HL-60/S4 treated with phorbol 12-myristate 13-acetate at 8.2 ng/mL for 4 days and 3 days (cell line): ENCODE data around the gene TLE1.
"Not testable (repeated sequence)": the region's sequence is repeated elsewhere in the genome, so short reads cannot be mapped to it uniquely, and the experiment has no call there.

Experiments used
- in situ Hi-C: fragments of 300-500 bp; cut with MboI; formaldehyde crosslinking; loops from 2 replicates; pipeline ENCODE4 v1.15.0; 2022; ENCODE audit warnings: low sequenced_read_pairs

Gene TLE1

GRCh38 chr9:81689343-81690175, at the start of gene TLE1:
Gene TLE1, minus strand, starts transcription at chr9:81689547. Its CDS starts 1,307 bp downstream, at chr9:81688240.
- in situ Hi-C loops: no loop called here

DNA sequence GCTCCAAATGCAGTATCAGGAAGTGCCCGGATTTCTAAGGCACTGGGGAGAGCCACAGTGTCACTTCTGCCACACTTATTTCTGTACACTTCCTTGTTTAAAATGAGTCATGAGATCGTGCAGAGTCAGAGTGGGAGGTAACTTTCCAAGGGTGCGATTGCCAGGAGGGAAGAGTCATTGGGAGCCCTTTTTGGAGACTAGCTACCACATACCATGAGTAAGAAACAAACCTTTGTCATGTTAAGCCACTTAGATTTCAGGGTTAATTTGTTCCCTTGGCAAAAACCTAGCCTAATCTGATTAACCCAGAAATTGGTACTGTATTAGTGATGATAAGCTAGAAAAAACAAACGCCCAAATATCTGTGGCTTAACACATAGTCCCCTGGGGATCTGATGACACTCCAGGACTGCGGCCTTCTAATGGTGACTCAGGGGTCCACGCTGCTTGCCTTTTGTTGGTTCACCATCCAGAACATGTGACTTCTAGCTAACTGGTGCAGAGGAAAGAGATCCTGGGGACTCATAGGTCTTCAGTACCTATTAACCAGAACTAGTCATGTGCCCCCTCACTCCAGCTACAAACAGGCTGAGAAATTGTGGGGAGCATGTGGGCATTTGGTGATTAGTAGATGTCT, 48.6 kb upstream of the TLE1 start:
- in situ Hi-C loops: no loop called here

- in situ Hi-C loops: not testable (repeated sequence)
Measured at GRCh38 chr9:81730498-81730897, 41.2 kb upstream of the TLE1 start.

GRCh38 chr9:81729135-81729534, 39.8 kb upstream of the TLE1 start:
- in situ Hi-C loops: no loop called here

- in situ Hi-C loops: loop anchor here (25.0 kb wide), 1 partner anchor 88 kb away; no protein-coding TSS in a partner anchor
Measured at GRCh38 chr9:81724242-81724889, 35.0 kb upstream of the TLE1 start.

DNA sequence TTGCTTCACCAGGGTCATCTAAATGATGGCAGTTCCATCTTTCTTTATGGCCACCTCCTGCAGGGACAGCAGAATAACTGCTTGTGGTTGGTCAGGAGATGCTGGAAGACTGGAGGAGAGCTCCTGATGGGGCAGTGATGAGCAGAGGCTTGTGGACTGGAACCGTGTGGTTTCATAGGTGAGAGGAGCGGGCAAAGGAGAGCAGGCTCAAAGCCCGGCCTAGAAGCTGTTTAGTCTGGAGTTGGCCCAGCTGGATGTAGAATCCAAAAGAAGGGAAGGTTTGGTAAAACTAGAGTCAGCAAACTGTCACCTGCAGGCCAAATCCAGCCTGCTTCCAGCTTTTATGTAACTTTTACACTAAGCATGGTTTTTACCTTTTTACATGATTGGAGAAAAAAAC, 32.9 kb upstream of the TLE1 start:
- in situ Hi-C loops: loop anchor here (25.0 kb wide), 1 partner anchor 90 kb away; no protein-coding TSS in a partner anchor

DNA sequence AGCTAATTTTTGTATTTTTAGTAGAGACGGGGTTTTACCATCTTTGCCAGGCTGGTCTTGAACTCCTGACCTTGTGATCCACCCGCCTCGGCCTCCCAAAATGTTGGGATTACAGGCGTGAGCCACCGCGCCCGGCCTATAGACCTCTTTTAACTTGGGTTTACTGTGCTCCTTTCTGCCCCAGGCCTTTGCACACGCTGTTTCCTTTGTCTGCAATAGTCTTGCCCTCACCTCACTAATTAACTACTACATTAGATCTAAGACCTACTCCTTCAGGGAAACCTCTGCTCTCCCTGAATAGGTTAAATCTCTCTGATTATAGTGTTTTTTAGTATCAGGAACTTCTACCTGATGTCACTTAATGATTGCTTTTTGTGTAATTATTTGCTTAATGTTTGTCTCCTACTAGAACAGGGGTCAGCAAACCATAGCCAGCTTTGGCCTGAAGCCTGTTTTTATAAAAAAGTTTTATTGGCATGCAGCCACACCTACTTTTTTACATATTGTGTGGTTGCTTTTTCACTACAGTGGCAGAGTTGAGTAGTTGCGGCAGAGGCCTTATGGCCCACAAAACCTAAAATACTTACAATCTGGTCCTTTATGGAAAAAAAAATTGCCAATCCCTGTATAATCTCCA, 31.2 kb upstream of the TLE1 start:
- in situ Hi-C loops: loop anchor here (25.0 kb wide), 1 partner anchor 92 kb away; no protein-coding TSS in a partner anchor

DNA sequence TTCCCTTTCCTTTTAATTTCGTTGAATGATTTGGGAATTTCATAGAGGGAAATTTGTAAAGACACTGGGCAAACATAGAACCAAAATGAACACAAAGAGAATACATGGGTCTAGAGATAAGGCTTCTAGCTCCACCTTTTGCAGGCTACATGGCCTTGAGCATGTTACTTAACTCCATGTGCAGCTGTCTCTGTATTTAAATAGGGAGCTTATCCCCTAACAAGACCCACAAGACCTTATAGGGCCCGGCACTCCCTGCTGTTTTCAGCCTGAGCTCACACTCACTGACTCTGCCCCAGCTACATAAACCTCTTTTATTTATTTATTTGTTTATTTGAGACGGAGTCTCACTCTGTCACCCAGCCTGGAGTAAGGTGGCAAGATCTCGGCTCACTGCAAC, 30.6 kb upstream of the TLE1 start:
- in situ Hi-C loops: loop anchor here (25.0 kb wide), 1 partner anchor 92 kb away; no protein-coding TSS in a partner anchor

DNA sequence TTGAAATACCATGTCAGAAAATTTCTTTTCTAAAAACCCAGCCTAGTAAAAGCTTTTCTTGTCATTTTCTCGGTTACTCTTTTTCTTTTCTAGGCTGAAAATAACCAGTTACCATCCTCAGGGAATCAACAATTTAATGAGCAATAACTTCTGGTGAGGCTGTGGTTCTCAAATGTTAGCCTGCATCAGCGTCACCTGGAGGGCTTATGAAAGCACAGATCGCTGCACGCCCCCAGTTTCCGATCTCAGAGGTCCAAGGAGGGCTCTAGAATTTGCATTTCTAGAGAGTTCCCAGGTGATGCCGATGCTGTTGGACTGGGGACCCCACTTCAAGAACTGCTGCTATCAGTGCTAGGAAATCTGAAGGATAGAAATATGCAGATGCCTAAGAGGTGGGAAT, 28.9 kb upstream of the TLE1 start:
- in situ Hi-C loops: loop anchor here (25.0 kb wide), 1 partner anchor 94 kb away; no protein-coding TSS in a partner anchor

DNA sequence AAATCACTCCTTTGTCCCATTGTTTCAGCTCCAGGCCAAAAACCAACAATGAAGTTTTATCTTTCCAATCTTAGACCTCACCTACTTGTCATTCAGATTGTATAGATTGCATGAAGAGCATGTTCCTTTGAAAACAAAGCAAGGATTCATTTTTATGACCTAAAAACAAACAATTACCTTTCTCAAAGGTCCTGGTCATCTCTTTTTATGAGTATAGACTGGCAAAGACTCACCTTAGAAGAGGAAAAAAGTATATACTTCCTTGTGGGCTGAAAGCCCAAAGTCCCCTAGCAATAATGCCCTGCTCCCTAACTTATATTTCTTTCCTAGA, 28.4 kb upstream of the TLE1 start:
- in situ Hi-C loops: loop anchor here (25.0 kb wide), 1 partner anchor 95 kb away; no protein-coding TSS in a partner anchor

DNA sequence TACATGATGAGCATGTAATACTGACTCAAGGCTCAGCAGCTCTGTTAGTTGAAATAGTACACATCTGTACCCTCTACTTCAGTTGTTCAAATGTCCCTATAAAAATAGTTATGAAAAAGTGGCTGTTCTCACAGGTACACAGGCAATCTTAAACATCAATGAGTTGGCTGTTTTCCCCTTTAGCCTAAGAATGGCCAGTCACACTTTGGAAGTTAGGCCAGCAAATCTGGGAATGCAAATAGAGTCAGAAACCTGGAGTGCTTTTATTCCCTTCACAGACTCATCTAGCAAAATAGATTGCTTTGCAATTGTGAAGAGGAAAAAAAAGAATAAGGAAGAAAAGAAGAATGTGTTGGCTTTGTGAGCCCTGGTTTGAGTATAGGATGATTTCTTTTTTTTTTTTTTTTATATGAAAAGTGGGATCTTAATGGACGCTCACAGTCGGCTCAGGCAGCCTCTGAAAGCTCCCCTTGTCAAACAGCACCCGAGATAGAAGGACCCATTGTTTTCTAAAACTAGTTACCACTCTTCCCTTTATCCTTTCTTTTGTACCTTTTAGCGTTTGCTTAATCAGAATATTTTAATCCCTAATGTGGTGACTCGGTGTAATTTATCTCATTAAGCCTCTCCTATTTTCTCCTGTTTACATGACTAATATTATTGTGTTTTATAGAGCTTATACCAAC, 27.9 kb upstream of the TLE1 start:
- in situ Hi-C loops: loop anchor here (25.0 kb wide), 1 partner anchor 95 kb away; no protein-coding TSS in a partner anchor

DNA sequence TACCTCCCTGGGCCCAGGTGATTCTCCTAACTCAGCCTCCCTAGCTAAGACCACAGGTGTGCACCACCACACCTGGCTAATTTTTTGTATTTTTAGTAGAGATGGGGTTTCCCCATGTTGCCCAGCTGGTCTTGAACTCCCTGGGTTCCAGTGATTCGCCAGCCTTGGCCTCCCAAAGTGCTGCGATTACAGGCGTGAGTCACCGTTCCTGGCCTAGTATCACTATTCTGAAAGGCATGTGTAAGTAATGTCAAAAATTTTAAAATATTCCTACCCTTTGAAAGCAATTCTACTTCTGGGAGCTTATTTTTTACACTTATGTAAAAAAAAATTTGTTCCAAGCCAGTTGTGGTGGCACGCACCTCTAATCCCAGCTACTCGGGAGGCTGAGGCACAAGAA, 27.1 kb upstream of the TLE1 start:
- in situ Hi-C loops: loop anchor here (25.0 kb wide), 1 partner anchor 96 kb away; no protein-coding TSS in a partner anchor

DNA sequence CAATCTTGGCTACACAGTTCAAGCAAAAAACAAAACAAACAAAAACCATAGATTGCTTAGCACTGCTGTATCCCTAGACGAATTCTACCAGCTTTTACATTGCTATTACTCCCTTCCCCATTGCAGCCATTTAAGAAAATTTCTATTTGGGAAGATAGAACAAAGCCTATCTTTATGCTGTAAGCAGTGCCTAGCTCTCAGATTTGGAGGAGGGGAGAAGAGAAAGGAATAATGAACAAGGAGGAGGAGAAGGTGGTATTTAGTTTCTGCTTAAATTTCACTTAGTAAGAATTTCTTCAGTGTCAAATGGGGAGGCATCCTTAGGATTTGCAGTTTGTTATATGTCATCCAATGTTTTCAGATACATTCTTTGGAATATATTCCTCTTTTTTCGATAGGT, 16.2 kb upstream of the TLE1 start:
- in situ Hi-C loops: loop anchor here (25.0 kb wide), 1 partner anchor 107 kb away; no protein-coding TSS in a partner anchor

DNA sequence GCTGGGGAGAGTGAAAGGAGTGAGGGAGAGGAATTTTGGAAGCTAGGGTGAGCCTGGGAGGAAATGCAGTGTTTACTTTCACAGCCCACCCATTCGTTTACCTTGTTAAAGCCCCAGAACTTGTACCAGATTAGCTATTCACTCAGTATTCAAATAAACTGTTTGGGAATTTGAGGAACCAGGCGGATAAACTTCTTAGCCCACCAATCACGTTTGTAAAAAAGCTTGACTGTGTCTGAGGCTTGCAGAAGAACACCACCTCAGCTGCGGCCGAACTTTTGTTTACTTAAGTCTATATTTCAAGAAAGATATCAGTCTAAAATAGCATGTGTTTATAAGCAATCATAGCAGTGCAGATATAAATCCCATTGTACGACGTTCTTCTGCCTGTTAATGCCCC, 5.2 kb upstream of the TLE1 start:
- in situ Hi-C loops: no loop called here

GRCh38 chr9:81693671-81694378, 4.5 kb upstream of the TLE1 start:
- in situ Hi-C loops: no loop called here

DNA sequence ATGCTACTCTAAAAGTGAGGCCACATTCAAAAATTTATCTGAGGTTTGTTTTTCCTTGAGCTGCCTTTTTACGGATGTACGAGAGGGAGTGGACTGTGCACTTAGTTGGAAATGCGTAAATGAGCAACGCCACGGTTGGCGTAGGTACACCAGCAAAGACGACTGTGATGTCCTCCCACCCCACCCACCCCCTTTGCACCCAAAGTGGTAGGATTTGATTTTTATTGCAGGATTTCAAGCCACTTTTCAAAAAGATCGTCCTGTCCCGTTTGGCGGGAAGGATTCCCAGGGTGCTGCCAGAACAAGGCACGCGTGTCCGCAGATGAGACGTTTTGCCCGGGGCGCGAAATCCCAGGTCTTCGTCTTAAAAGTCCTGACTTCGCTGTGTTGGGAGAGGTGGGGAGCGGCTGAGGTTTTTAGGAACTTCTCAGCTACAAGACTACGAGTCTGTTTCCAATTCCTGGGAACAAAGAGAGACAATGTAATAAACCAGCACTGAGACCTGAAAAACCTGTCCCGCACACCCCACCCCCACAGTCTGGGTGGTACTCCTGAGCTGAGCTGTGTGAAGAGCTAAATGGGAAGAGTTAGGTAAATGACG, 1.0 kb upstream of the TLE1 start:
- in situ Hi-C loops: no loop called here

- in situ Hi-C loops: not testable (repeated sequence)
Measured at GRCh38 chr9:81689093-81689342, 329 bp downstream of the TLE1 start.

DNA sequence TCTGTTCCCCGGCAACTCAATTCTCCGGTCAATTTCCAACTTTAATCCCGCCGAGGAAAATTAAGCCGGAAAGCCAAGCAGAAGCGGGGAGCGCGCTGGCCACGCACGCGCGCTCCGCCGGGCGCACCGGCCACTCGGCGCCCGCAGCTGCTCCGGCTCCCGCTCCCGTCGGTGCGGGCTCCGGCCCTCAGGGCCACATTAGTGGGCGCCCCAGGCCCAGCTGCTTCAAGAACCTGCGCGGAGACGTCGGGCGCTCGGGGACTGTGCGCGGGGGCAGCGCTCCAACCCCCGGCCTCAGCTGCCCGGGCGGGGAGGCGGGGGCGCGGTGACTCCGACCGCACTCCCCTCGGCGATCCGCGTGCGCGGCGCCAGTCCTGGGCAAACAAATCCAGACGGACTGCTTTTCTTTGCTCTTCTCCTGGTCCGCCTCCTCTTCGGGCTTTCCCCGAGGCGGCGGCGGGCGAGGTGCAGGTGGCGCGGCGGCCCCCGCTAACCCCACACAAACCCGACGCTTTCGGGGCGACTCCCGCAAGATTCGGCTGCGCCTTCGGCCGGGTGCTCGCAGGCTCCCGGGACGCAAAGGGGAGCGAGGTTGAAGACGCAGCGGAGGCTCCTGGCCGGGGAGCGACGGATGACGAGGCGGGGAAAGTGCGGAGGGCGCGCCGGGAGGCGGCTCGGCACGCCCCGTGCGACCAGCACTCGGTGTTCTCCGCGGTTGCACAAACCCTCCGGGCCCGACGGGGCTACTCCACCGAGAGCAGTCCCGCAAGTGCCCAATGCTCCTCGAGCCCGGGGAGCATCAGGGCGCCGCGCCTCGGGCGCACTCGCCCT, 870 bp downstream of the TLE1 start:
- in situ Hi-C loops: not testable (repeated sequence)
